Sigmoid colon (tissue), 7 donors: ENCODE results near the gene NDE1. TPM values are rescaled to one million over a fixed set of nuclear protein-coding genes. Genes with fewer than 3 reads are reported as not detected.
"Not testable (repeated sequence)": the region's sequence is repeated elsewhere in the genome, so short reads cannot be mapped to it uniquely, and the experiment has no call there.

Experiments used
- DNase-seq: peaks from one replicate; pipeline ENCODE4 v3.0.0-alpha.2; 2019
- H3K27ac ChIP-seq, 4 donors: fragments of 200-600 bp; sonication (generic); one replicate each; pipeline ENCODE4 v1.5.1; 2016 to 2019; ENCODE audit warnings: mild to moderate bottlenecking in 1 of 4
- H3K27me3 ChIP-seq, 3 donors: fragments of 200-600 bp; sonication (generic); one replicate each; pipeline ENCODE4 v1.5.1; 2019; ENCODE audit warnings: mild to moderate bottlenecking in 1 of 3
- H3K36me3 ChIP-seq, 4 donors: fragments of 200-600 bp; sonication (generic); one replicate each; pipeline ENCODE4 v1.5.1; 2016 to 2019
- H3K4me1 ChIP-seq, 4 donors: fragments of 200-600 bp; sonication (generic); one replicate each; pipeline ENCODE4 v1.5.1; 2017 to 2019
- H3K4me3 ChIP-seq, 4 donors: fragments of 200-600 bp; sonication (generic); one replicate each; pipeline ENCODE4 v1.5.1; 2017 to 2019; ENCODE audit warnings: mild to moderate bottlenecking in 2 of 4, moderate library complexity in 1 of 4
- H3K9me3 ChIP-seq, 4 donors: fragments of 200-600 bp in 3 of 4; sonication (generic) in 3 of 4; one replicate each; pipeline versions ENCODE4 v1.5.1 to v1.6.1; 2013 to 2019
- EP300 ChIP-seq, 4 donors: sonication (generic); formaldehyde crosslinking; IDR thresholded peaks; one replicate each; pipeline ENCODE4 v1.6.1; 2017; ENCODE audit warnings: antibody characterized with exemption in 4 of 4
- POLR2A ChIP-seq, 2 donors: fragments of 450-650 bp; IDR thresholded peaks; one replicate each; pipeline ENCODE4 v1.6.1; 2016; ENCODE audit warnings: antibody characterized with exemption in 2 of 2, mild to moderate bottlenecking in 2 of 2, moderate library complexity in 2 of 2
- POLR2AphosphoS5 ChIP-seq, 4 donors: sonication (generic); formaldehyde crosslinking; IDR thresholded peaks; one replicate each; pipeline ENCODE4 v1.6.1; 2017; ENCODE audit warnings: antibody characterized with exemption in 4 of 4
- WGBS, 2 donors: extraction: QIAGEN DNeasy Blood & Tissue Kit; methylation state at CpG; one replicate each; pipeline ENCODE4 v1.1.7; 2013; 5-methylcytosine and 5-hydroxymethylcytosine counted together
- intact Hi-C: fragments of 100-400 bp; cut with DNase I; formaldehyde crosslinking; loops from one replicate; pipeline ENCODE4 v1.15.1; 2023
- polyA plus RNA-seq, 3 donors: library from polyadenylated mRNA; stranded (reverse); fragments of 200-250 nt; gene quantifications; one replicate each; pipeline ENCODE4 v1.2.3, GENCODE V29; 2013
- total RNA-seq, 4 donors: library from RNA; depleted of rRNA; stranded (reverse); fragments of >200 nt; gene quantifications; one replicate each; pipeline ENCODE4 v1.1.0, GENCODE V29; 2016
- TF ChIP-seq, protein P1 (sequence below), 4 experiments: fragments of 450-650 bp in 3 of 4; fragments of 200-600 bp in 1 of 4; IDR thresholded peaks; one replicate each; pipeline ENCODE4 v1.5.1; 2016 to 2019; ENCODE audit warnings: antibody characterized with exemption in 4 of 4, mild to moderate bottlenecking in 3 of 4, moderate library complexity in 2 of 4
- donor health status: healthy with polysubstance abuse.
- donor health status: Bipolar disorder and iron deficiency.
- donor health status: healthy.

NDE1 gene
- total and polyA plus RNA-seq, 7 donors, result 11.3 to 86.1 (median 29.3) TPM

DNA sequence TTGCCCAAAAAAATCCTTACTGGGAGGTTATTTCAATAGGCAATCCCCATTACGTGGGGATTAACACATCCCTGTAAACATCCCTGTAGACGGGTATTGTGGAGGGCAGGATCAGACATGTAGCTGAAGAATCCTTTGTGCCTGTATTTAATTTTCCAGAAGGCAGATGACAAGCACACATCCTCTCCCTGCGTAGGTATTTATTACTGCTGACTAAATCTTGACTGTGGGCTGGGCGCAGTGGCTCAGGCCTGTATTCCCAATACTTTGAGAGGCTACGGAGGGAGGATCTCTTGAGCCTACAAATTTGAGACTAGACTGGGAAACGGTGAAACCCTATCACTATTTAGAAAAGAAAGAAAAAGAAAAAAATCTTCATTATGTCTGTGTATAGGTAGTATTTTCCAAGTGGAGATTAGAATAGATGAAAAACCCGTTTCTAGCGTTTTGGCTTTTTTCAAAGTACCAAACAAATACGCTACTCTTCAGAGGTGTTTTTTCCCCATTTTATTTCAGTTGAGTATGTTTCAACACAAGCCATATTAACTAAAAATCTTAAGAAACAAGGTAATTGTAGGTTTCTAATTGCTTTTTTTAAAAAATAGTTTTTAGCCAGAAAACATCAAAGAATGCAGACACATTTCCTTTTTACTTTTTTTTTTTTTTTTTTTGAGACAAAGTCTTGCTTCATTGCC is 5.6 kb upstream of the NDE1 start:
- peak overlapping the region; percentile 96 to 100 (median 99) for H3K27ac ChIP-seq
- no peaks in the 10 kb centered on the region for H3K27me3 ChIP-seq
- H3K36me3 ChIP-seq, result no peaks in the 10 kb centered on the region
- no peak for DNase-seq
- peaks cover 0 to 35% (median 28%) of the 10 kb centered on the region in 4 donors for H3K4me1 ChIP-seq
- TF ChIP-seq EP300 (IDR thresholded peaks at IDR 0.05), result no peak
- TF ChIP-seq, protein P1, sequence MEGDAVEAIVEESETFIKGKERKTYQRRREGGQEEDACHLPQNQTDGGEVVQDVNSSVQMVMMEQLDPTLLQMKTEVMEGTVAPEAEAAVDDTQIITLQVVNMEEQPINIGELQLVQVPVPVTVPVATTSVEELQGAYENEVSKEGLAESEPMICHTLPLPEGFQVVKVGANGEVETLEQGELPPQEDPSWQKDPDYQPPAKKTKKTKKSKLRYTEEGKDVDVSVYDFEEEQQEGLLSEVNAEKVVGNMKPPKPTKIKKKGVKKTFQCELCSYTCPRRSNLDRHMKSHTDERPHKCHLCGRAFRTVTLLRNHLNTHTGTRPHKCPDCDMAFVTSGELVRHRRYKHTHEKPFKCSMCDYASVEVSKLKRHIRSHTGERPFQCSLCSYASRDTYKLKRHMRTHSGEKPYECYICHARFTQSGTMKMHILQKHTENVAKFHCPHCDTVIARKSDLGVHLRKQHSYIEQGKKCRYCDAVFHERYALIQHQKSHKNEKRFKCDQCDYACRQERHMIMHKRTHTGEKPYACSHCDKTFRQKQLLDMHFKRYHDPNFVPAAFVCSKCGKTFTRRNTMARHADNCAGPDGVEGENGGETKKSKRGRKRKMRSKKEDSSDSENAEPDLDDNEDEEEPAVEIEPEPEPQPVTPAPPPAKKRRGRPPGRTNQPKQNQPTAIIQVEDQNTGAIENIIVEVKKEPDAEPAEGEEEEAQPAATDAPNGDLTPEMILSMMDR (IDR thresholded peaks at IDR 0.05), result no peak
- TF ChIP-seq POLR2AphosphoS5 (IDR thresholded peaks at IDR 0.05), result no peak
- no peak for TF ChIP-seq POLR2A (IDR thresholded peaks at IDR 0.05)
- H3K9me3 ChIP-seq, result no peaks in the 10 kb centered on the region
- no peak overlapping the region for H3K4me3 ChIP-seq
- WGBS, 2 donors, result 41 to 72% methylated on average over 9 of the region's 9 CpGs
- intact Hi-C loops, result loop anchor here (10.0 kb wide), 1 partner anchor 210 kb away; the partner anchor contains the start of gene BMERB1

DNA sequence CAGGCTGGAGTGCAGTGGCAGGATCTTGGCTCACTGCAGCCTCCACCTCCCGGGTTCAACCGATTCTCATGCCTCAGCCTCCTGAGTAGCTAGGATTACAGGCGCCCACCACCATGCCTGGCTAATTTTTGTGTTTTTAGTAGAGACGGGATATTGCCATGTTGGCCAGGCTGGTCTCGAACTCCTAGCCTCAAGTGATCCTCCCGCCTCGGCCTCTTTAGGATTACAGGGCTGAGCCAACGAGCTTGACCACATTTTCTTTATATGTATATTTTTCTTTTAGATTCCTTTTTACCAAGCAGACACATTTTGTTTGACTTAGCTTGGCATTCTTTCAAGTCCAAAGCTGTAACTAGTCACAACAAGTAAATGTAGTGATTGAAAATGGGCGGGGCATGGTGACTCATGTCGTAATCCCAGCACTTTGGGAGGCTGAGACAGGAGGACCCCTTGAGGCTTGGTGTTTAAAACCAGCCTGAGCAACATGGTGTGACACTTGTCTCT is 5.0 kb upstream of the NDE1 start:
- H3K27ac ChIP-seq, H3K27me3 ChIP-seq, H3K36me3 ChIP-seq, DNase-seq, H3K4me3 ChIP-seq, H3K9me3 ChIP-seq: not testable (repeated sequence)
- WGBS, 2 donors, result 69 to 82% methylated on average over 10 of the region's 10 CpGs
- peaks cover 0 to 37% (median 31%) of the 10 kb centered on the region in 4 donors for H3K4me1 ChIP-seq
- intact Hi-C loops, result loop anchor here (10.0 kb wide), 1 partner anchor 210 kb away; the partner anchor contains the start of gene BMERB1

DNA sequence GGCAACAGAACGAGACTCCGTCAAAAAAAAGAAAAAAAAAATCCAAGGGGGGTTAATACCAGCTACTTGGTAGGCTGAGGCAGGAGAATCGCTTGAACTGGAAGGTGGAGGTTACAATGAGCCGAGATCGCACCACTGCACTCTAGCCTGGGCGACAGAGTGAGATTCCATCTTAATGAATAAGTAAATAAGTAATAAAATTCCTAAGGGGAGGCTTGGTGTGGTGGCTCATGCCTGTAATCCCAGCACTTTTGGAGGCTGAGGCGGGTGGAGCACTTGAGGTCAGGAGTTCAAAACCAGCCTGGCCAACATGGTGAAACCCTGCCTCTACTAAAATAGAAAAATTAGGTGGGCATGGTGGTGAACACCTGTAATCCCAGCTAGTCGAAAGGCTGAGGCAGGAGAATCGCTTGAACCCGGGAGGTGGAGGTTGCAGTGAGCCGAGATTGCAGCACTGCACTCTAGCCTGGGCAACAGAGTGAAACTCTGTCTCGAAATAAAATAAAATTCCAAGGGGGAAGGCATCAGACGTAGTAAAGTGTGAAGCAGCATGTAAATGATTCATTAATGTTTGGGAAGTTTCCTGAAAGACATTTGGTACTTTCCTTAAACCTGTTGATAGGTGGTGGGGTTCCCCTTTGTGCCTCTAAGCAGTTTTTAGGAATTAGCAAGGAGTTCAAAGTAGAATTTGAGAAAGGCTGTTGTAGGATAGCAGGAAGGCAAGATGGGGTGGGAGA is 3.3 kb upstream of the NDE1 start:
- not testable (repeated sequence) for H3K9me3 ChIP-seq, H3K4me3 ChIP-seq, H3K36me3 ChIP-seq, H3K27ac ChIP-seq, H3K27me3 ChIP-seq, DNase-seq
- WGBS, 2 donors, result 64 to 83% methylated on average over 13 of the region's 13 CpGs
- peaks cover 0 to 36% (median 30%) of the 10 kb centered on the region in 4 donors for H3K4me1 ChIP-seq
- intact Hi-C loops, result loop anchor here (10.0 kb wide), 1 partner anchor 212 kb away; the partner anchor contains the start of gene BMERB1

DNA sequence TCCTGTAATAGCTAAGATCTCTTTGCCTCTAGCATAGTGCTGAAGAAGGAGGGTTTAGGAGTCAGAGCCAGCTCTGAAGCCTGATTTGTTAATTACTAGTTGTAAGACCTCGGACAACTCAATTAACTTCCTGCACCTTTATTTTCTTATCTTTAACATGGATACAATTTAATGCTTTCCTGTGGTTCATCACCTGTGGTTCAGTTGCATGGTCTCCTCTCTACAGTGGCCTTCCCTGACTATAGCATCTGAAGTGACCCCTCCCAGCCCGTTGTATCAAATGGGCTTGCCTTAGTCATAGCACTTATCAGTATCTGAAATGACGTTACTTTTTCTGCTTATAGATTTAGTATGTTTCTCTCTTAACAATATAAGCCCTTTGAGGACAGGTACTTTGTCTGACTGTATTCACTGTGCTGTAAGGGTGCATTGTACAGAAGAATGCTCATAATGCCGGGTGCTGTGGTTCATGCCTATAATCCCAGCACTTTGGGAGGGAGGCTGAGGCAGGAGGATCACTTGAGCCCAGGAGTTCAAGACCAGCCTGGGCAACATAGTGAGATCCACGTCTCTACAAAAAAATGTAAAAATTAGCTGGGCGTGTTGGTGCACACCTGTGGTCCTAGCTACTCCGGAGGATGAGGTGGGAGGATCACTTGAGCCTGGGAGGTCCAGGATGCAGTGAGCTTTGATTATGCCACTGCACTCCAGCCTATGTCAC is 2.6 kb upstream of the NDE1 start:
- Histone ChIP-seq H3K9me3 (no peaks in the 10 kb centered on the region), H3K4me1 (peaks cover 0 to 36% (median 30%) of the 10 kb centered on the region in 4 donors), H3K4me3 (no peak overlapping the region), H3K36me3 (no peaks in the 10 kb centered on the region), H3K27ac (no peak overlapping the region), H3K27me3 (no peaks in the 10 kb centered on the region)
- intact Hi-C loops, result loop anchor here (10.0 kb wide), 1 partner anchor 213 kb away; the partner anchor contains the start of gene BMERB1
- no peak for TF ChIP-seq EP300 (IDR thresholded peaks at IDR 0.05)
- TF ChIP-seq POLR2A (IDR thresholded peaks at IDR 0.05), result no peak
- TF ChIP-seq, protein P1 (IDR thresholded peaks at IDR 0.05), result no peak
- no peak for TF ChIP-seq POLR2AphosphoS5 (IDR thresholded peaks at IDR 0.05)
- WGBS, 2 donors, result 65 to 86% methylated on average over 7 of the region's 7 CpGs
- no peak for DNase-seq

DNA sequence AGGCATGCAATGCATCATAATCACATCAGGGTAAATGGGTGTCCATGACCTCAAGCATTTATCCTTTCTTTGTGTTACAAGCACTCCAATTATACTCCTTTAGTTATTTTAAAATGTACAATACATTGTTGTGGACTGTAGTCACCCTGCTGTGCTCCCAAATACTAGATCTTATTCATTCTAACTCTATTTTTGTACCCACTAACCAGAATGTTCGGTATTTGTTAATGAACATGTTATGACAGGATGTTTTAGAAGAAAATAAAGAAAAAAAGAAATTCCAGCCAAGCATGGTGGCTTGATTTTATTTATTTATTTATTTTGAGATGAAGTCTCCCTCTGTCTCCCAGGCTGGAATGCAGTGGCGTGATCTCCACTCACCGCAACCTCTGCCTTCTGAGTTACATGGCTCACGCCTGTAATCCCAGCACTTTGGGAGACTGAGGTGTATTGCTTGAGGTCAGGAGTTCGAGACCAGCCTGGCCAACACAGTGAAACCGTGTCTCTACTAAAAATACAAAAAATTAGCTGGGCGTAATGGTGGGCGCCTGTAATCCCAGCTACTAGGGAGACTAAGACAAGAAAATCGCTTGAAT is 1.8 kb upstream of the NDE1 start:
- H3K36me3 ChIP-seq, result no peaks in the 10 kb centered on the region
- WGBS, 2 donors, result 94 to 96% methylated on average over 9 of the region's 9 CpGs
- no peak overlapping the region for H3K27ac ChIP-seq
- no peaks in the 10 kb centered on the region for H3K27me3 ChIP-seq
- TF ChIP-seq POLR2AphosphoS5 (IDR thresholded peaks at IDR 0.05), result no peak
- no peak for TF ChIP-seq POLR2A (IDR thresholded peaks at IDR 0.05)
- TF ChIP-seq EP300 (IDR thresholded peaks at IDR 0.05), result no peak
- TF ChIP-seq, protein P1 (IDR thresholded peaks at IDR 0.05), result no peak
- H3K9me3 ChIP-seq, result no peaks in the 10 kb centered on the region
- DNase-seq, result no peak
- intact Hi-C loops, result loop anchor here (10.0 kb wide), 1 partner anchor 213 kb away; the partner anchor contains the start of gene BMERB1
- peaks cover 0 to 42% (median 37%) of the 10 kb centered on the region in 4 donors for H3K4me1 ChIP-seq
- no peak overlapping the region for H3K4me3 ChIP-seq

DNA sequence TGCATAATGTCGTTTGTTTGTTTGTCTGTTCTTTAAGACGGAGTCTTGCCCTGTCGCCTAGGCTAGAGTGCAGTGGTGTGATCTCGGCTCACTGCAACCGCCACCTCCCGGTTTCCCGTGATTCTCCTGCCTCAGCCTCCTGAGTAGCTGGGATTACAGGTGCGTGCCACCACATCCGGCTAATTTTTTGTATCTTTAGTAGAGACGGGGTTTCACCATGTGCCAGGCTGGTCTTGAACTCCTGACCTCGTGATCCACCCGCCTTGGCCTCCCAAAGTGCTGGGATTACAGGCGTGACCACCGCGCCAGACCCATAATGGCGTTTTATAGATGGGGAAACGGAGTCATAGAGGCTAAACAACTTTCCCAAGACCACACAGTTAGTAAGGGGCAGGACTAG is 734 bp upstream of the NDE1 start:
- not testable (repeated sequence) for H3K9me3 ChIP-seq, H3K36me3 ChIP-seq, H3K27me3 ChIP-seq, DNase-seq
- H3K4me3 ChIP-seq, result peak overlapping the region in 3 of 4 donors; percentile 75 to 94 (median 79)
- intact Hi-C loops, result loop anchor here (10.0 kb wide), 1 partner anchor 215 kb away; the partner anchor contains the start of gene BMERB1
- H3K27ac ChIP-seq, result peak overlapping the region; percentile 94 to 99 (median 96)
- peaks cover 0 to 44% (median 42%) of the 10 kb centered on the region in 4 donors for H3K4me1 ChIP-seq
- 49 to 71% methylated on average over 17 of the region's 17 CpGs for WGBS, 2 donors
